LNCAP (cell line): ENCODE results near the gene GNAI3.

Experiments
- CTCF ChIP-seq: fragments of 450-650 bp; IDR thresholded peaks from 2 replicates; pipeline ENCODE4 v1.5.1; 2017; ENCODE audit warnings: mild to moderate bottlenecking

Gene GNAI3

GRCh38 chr1:109661391-109661790 lies 113.0 kb downstream of the GNAI3 start:
- no peak for TF ChIP-seq CTCF

GRCh38 chr1:109664671-109665070 lies 116.3 kb downstream of the GNAI3 start:
- TF ChIP-seq CTCF: no peak

GRCh38 chr1:109667452-109668122 lies 119.2 kb downstream of the GNAI3 start, which contains the start of gene GSTM2:
TSS of gene GSTM2 (plus strand) at chr1:109668057. CDS start at chr1:109668116, 59 bp downstream.
- no peak for TF ChIP-seq CTCF
